ENCODE data around the gene PSTPIP2. TPM values are rescaled to one million over a fixed set of nuclear protein-coding genes. Genes with fewer than 3 reads are reported as not detected.
A peak's percentile ranks its signal among the peaks of the same experiment; 100 is the strongest.

The PSTPIP2 gene
- total and polyA plus RNA-seq, 2 of the 4 experiments (the other 2 are of a cell fraction): 10.4 to 12.4 TPM

GRCh38 chr18:45991788-45992187, 80.3 kb downstream of the PSTPIP2 start:
- H2BK5ac ChIP-seq (ENCODE audit: low read depth, low read length, poor library complexity, severe bottlenecking): no peak overlapping the region
- H3K9me3 ChIP-seq (ENCODE audit: control insufficient read depth, insufficient read depth, low read length): no peaks in the 10 kb centered on the region
- in situ Hi-C loops (cut with MboI; ENCODE audit: low sequenced_read_pairs) (no loop called here), dilution Hi-C loops (cut with HindIII; ENCODE audit: low sequenced_read_pairs, unreplicated experiment) (no loop called here), intact Hi-C loops (cut with micrococcal nuclease) (no loop called here)
- H2BK120ac ChIP-seq (ENCODE audit: low read depth, low read length): 0 out of 2 replicates have a peak overlapping the region, but pooled peaks have one; percentile 13
- H3K56ac ChIP-seq (ENCODE audit: extremely low read depth, insufficient read depth, low read length): no peak overlapping the region
- no peaks in the 10 kb centered on the region; the same call in 1 of the 2 replicates for H4K20me1 ChIP-seq (ENCODE audit: insufficient read depth, low read length)
- no peak overlapping the region for H2AFZ ChIP-seq (replicated peaks; ENCODE audit: low read length, poor library complexity)
- no CpG with 5 or more reads among the region's 3 CpGs for WGBS, 2 experiments (ENCODE audit: extremely low coverage in 2 of 2, insufficient read length in 1 of 2)
- CTCF ChIA-PET: no interaction called here
- no peak overlapping the region for H3K23ac ChIP-seq (ENCODE audit: low read depth, low read length)
- no TSS peak for BruUV-seq (replicated peaks)
- no peak overlapping the region for H3K4me3 ChIP-seq (ENCODE audit: insufficient read depth, low read depth, low read length)
- H3K79me1 ChIP-seq (ENCODE audit: low read depth in 1 of 2, low read length in 2 of 2): no peaks in the 10 kb centered on the region
- no peak overlapping the region for H3K18ac ChIP-seq (ENCODE audit: low read depth, low read length)
- H3K14ac ChIP-seq (replicated peaks; ENCODE audit: low read depth, low read length): no peak overlapping the region
- peaks cover 4% of the 10 kb centered on the region for H3K4me1 ChIP-seq (ENCODE audit: control insufficient read depth, insufficient read depth, low read length)
- no peak overlapping the region for H4K5ac ChIP-seq (ENCODE audit: low read depth, low read length)
- H2BK20ac ChIP-seq (ENCODE audit: low read depth, low read length): no peak overlapping the region; the same call in 1 of the 2 replicates
- H3K4ac ChIP-seq (ENCODE audit: low read depth, low read length): peak overlapping the region; percentile 16; the same call in 1 of the 2 replicates
- no peaks in the 10 kb centered on the region for H3K27me3 ChIP-seq (ENCODE audit: control insufficient read depth, insufficient read depth, low read length)
- H3K36me3 ChIP-seq (ENCODE audit: control insufficient read depth, insufficient read depth, low read length): peaks cover 11% of the 10 kb centered on the region
- DNase-seq: no peak
- TF ChIP-seq MAZ (IDR thresholded peaks at IDR 0.05; ENCODE audit: borderline replicate concordance, low read depth, low read length): no peak
- TF ChIP-seq CHD1 (IDR thresholded peaks at IDR 0.05; ENCODE audit: low read depth, low read length): no peak
- TF ChIP-seq USF2 (IDR thresholded peaks at IDR 0.05; ENCODE audit: low read depth, low read length): no peak
- TF ChIP-seq MXI1 (IDR thresholded peaks at IDR 0.05; ENCODE audit: borderline replicate concordance, low read depth, low read length): no peak
- no peak for TF ChIP-seq POLR2A (IDR thresholded peaks at IDR 0.05; ENCODE audit: low read depth, low read length)
- TF ChIP-seq FOS (IDR thresholded peaks at IDR 0.05; ENCODE audit: low read depth, low read length): no peak
- TF ChIP-seq SMC3 (IDR thresholded peaks at IDR 0.05; ENCODE audit: low read depth, low read length): no peak
- TF ChIP-seq CTCF (conservative IDR thresholded peaks at IDR 0.05; ENCODE audit: low read depth, low read length): no peak
- TF ChIP-seq CEBPB (IDR thresholded peaks at IDR 0.05; ENCODE audit: low read depth, low read length): no peak
- no peak for TF ChIP-seq RAD21 (IDR thresholded peaks at IDR 0.05; ENCODE audit: low read length)
- no peak for TF ChIP-seq RFX5 (IDR thresholded peaks at IDR 0.05; ENCODE audit: low read depth, low read length)
- no peak for TF ChIP-seq RCOR1 (IDR thresholded peaks at IDR 0.05; ENCODE audit: insufficient replicate concordance, low read length)
- TF ChIP-seq, protein P1, sequence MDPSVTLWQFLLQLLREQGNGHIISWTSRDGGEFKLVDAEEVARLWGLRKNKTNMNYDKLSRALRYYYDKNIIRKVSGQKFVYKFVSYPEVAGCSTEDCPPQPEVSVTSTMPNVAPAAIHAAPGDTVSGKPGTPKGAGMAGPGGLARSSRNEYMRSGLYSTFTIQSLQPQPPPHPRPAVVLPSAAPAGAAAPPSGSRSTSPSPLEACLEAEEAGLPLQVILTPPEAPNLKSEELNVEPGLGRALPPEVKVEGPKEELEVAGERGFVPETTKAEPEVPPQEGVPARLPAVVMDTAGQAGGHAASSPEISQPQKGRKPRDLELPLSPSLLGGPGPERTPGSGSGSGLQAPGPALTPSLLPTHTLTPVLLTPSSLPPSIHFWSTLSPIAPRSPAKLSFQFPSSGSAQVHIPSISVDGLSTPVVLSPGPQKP (IDR thresholded peaks at IDR 0.05; ENCODE audit: borderline replicate concordance, low read depth, low read length): no peak
- TF ChIP-seq MAFK (IDR thresholded peaks at IDR 0.05; ENCODE audit: low read depth, low read length): no peak
- no peak for TF ChIP-seq NFE2L2 (IDR thresholded peaks at IDR 0.05; ENCODE audit: low read depth, low read length)
- TF ChIP-seq BHLHE40 (IDR thresholded peaks at IDR 0.05; ENCODE audit: low read depth, low read length): no peak
- H2BK15ac ChIP-seq (ENCODE audit: low read depth, low read length): peak overlapping the region; percentile 2; the same call in 2 of the 3 replicates
- 0 out of 2 replicates have a peak, but pooled peaks cover 4% of the 10 kb centered on the region for H3K9me1 ChIP-seq (ENCODE audit: insufficient read depth, low read length)
- H3K4me2 ChIP-seq (ENCODE audit: low read depth, low read length): no peak overlapping the region
- H4K8ac ChIP-seq (ENCODE audit: low read depth in 2 of 2, low read length in 2 of 2): no peak overlapping the region
- peak overlapping the region; percentile 19; the same call in 1 of the 2 replicates for H4K91ac ChIP-seq (ENCODE audit: insufficient read depth, low read depth, low read length)
- H2AK5ac ChIP-seq (ENCODE audit: low read depth, low read length): no peak overlapping the region
- no peak overlapping the region for H3K9ac ChIP-seq (ENCODE audit: low read depth, low read length)
- no peak for ATAC-seq (ENCODE audit: low read depth)
- no peak overlapping the region for H3K27ac ChIP-seq (ENCODE audit: insufficient read depth, low read length)
- POLR2A ChIA-PET (ENCODE audit: unreplicated experiment): no interaction called here
- no peak overlapping the region for H2AK9ac ChIP-seq (replicated peaks; ENCODE audit: low read depth, low read length, poor library complexity)

Data from IMR-90 (cell line).